ENCODE results near the gene ARHGAP22. TPM values are rescaled to one million over a fixed set of nuclear protein-coding genes. Genes with fewer than 3 reads are reported as not detected.

The ARHGAP22 gene
- polyA plus RNA-seq, 1 donor from 2014 or later: 0.15 TPM

DNA sequence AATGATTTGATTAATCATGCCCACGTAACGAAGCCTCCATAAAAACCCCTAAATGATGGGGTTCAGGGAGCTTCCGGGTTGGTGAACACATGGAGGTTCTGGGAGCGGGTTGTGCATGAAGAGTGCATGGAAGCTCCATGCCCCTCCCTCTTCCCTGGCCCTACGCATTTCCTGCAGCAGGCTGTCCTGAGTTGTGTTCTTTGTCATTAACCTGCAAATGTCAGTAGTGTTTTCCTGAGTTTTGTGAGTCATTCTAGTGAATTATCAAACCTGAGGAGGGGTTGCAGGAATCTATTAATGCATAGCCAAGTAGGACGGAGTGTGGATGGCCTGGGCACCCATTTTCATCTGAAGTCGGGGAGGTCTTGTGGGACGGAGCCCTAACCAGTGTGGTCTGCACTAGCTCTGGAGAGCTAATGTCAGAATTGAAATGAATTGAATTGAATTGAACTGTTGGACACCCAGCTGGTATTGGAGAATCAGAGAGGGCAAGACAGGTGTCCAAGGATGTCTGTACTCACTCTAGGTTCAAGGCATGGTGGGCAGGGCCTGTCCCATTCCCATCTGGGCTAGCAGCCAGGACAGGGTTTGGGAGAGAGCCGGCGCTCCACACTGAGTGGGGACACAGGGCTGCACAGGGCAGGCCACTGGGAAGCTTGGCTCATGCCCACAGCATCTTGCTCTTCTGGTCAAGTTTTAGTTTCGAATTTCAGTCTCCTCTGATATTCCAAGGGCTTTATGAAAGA is 22.3 kb upstream of the ARHGAP22 start:
- Histone ChIP-seq H3K4me3 (ENCODE audit: low read length) (no peak overlapping the region), H3K9ac (ENCODE audit: low read length) (no peak overlapping the region), H3F3A (ENCODE audit: insufficient read depth, low read length, poor library complexity, severe bottlenecking) (no peaks in the 10 kb centered on the region), H4K20me1 (ENCODE audit: insufficient read depth) (no peaks in the 10 kb centered on the region), H2AFZ (ENCODE audit: low read depth, low read length) (no peak overlapping the region), H3K79me2 (replicated peaks; ENCODE audit: insufficient read depth, low read length) (no peaks in the 10 kb centered on the region), H3K27ac (ENCODE audit: low read length) (no peak overlapping the region), H3K4me2 (ENCODE audit: low read length) (no peak overlapping the region), H3K9me2 (ENCODE audit: insufficient read depth, low read length) (no peaks in the 10 kb centered on the region), H3K9me3 (ENCODE audit: low read length) (no peaks in the 10 kb centered on the region), H3K36me3 (ENCODE audit: insufficient read depth, low read length) (no peaks in the 10 kb centered on the region), H3K27me3 (ENCODE audit: insufficient read depth, low read depth, low read length) (no peaks in the 10 kb centered on the region)
- TF ChIP-seq, protein P1, sequence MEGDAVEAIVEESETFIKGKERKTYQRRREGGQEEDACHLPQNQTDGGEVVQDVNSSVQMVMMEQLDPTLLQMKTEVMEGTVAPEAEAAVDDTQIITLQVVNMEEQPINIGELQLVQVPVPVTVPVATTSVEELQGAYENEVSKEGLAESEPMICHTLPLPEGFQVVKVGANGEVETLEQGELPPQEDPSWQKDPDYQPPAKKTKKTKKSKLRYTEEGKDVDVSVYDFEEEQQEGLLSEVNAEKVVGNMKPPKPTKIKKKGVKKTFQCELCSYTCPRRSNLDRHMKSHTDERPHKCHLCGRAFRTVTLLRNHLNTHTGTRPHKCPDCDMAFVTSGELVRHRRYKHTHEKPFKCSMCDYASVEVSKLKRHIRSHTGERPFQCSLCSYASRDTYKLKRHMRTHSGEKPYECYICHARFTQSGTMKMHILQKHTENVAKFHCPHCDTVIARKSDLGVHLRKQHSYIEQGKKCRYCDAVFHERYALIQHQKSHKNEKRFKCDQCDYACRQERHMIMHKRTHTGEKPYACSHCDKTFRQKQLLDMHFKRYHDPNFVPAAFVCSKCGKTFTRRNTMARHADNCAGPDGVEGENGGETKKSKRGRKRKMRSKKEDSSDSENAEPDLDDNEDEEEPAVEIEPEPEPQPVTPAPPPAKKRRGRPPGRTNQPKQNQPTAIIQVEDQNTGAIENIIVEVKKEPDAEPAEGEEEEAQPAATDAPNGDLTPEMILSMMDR (IDR thresholded peaks at IDR 0.05; ENCODE audit: poor library complexity, severe bottlenecking): no peak
- no peak for TF ChIP-seq TAF1 (IDR thresholded peaks at IDR 0.05; ENCODE audit: low read depth)
- TF ChIP-seq SMC3 (conservative IDR thresholded peaks at IDR 0.05; ENCODE audit: poor library complexity): no peak
- no peak for TF ChIP-seq RAD21 (conservative IDR thresholded peaks at IDR 0.05)
- no peak for TF ChIP-seq EP300 (conservative IDR thresholded peaks at IDR 0.05; ENCODE audit: poor library complexity, severe bottlenecking)
- TF ChIP-seq EZH2 (IDR thresholded peaks at IDR 0.05; ENCODE audit: borderline replicate concordance, insufficient read depth, low read length, poor library complexity, severe bottlenecking): no peak
- TF ChIP-seq, protein P2, sequence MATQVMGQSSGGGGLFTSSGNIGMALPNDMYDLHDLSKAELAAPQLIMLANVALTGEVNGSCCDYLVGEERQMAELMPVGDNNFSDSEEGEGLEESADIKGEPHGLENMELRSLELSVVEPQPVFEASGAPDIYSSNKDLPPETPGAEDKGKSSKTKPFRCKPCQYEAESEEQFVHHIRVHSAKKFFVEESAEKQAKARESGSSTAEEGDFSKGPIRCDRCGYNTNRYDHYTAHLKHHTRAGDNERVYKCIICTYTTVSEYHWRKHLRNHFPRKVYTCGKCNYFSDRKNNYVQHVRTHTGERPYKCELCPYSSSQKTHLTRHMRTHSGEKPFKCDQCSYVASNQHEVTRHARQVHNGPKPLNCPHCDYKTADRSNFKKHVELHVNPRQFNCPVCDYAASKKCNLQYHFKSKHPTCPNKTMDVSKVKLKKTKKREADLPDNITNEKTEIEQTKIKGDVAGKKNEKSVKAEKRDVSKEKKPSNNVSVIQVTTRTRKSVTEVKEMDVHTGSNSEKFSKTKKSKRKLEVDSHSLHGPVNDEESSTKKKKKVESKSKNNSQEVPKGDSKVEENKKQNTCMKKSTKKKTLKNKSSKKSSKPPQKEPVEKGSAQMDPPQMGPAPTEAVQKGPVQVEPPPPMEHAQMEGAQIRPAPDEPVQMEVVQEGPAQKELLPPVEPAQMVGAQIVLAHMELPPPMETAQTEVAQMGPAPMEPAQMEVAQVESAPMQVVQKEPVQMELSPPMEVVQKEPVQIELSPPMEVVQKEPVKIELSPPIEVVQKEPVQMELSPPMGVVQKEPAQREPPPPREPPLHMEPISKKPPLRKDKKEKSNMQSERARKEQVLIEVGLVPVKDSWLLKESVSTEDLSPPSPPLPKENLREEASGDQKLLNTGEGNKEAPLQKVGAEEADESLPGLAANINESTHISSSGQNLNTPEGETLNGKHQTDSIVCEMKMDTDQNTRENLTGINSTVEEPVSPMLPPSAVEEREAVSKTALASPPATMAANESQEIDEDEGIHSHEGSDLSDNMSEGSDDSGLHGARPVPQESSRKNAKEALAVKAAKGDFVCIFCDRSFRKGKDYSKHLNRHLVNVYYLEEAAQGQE (IDR thresholded peaks at IDR 0.05; ENCODE audit: borderline replicate concordance): no peak
- no peak for TF ChIP-seq POLR2AphosphoS5 (IDR thresholded peaks at IDR 0.05)
- TF ChIP-seq MXI1 (conservative IDR thresholded peaks at IDR 0.05; ENCODE audit: poor library complexity, severe bottlenecking): no peak

DNA sequence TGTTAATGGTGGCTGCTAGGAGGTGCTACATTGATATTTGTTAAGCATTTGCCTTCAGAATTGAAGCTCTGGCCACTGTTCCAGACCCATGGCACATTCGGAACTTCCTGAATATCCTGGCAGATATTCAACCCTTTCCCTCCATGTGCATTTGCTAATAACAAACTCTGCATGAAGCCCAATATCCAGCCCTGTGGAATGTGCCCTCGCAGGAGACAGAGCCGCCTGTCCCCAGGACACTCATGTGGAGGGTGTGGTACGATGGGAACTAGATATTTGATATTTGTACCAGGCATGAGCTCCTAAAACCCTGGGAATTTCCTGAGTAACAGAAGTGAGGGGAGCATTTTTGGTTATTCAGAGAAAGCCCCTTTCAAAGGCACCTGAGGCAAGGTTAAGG is 21.6 kb upstream of the ARHGAP22 start:
- H3K27ac ChIP-seq (ENCODE audit: low read length): no peak overlapping the region
- H3K9me2 ChIP-seq (ENCODE audit: insufficient read depth, low read length): no peaks in the 10 kb centered on the region
- no peaks in the 10 kb centered on the region for H3K36me3 ChIP-seq (ENCODE audit: insufficient read depth, low read length)
- no peaks in the 10 kb centered on the region for H3F3A ChIP-seq (ENCODE audit: insufficient read depth, low read length, poor library complexity, severe bottlenecking)
- H3K9ac ChIP-seq (ENCODE audit: low read length): no peak overlapping the region
- no peaks in the 10 kb centered on the region for H3K9me3 ChIP-seq (ENCODE audit: low read length)
- H3K79me2 ChIP-seq (replicated peaks; ENCODE audit: insufficient read depth, low read length): no peaks in the 10 kb centered on the region
- no peak overlapping the region for H3K4me2 ChIP-seq (ENCODE audit: low read length)
- H3K4me3 ChIP-seq (ENCODE audit: low read length): no peak overlapping the region
- TF ChIP-seq EZH2 (IDR thresholded peaks at IDR 0.05; ENCODE audit: borderline replicate concordance, insufficient read depth, low read length, poor library complexity, severe bottlenecking) (no peak), RAD21 (conservative IDR thresholded peaks at IDR 0.05) (no peak), SMC3 (conservative IDR thresholded peaks at IDR 0.05; ENCODE audit: poor library complexity) (no peak), MXI1 (conservative IDR thresholded peaks at IDR 0.05; ENCODE audit: poor library complexity, severe bottlenecking) (no peak), EP300 (conservative IDR thresholded peaks at IDR 0.05; ENCODE audit: poor library complexity, severe bottlenecking) (no peak), POLR2AphosphoS5 (IDR thresholded peaks at IDR 0.05) (no peak), TAF1 (IDR thresholded peaks at IDR 0.05; ENCODE audit: low read depth) (no peak)
- TF ChIP-seq, protein P2 (IDR thresholded peaks at IDR 0.05; ENCODE audit: borderline replicate concordance): no peak
- TF ChIP-seq, protein P1 (IDR thresholded peaks at IDR 0.05; ENCODE audit: poor library complexity, severe bottlenecking): no peak
- no peaks in the 10 kb centered on the region for H3K27me3 ChIP-seq (ENCODE audit: insufficient read depth, low read depth, low read length)
- no peak overlapping the region for H2AFZ ChIP-seq (ENCODE audit: low read depth, low read length)
- no peaks in the 10 kb centered on the region for H4K20me1 ChIP-seq (ENCODE audit: insufficient read depth)

Measured in neural cell (in vitro differentiated cells).